Spinal cord (tissue), 10 donors: ENCODE measurements around the gene HYPK. TPM values are rescaled to one million over a fixed set of nuclear protein-coding genes. Genes with fewer than 3 reads are reported as not detected.

Source experiments
- DNase-seq, 6 donors: peaks; one replicate each; pipeline versions ENCODE4 v3.0.0 to v3.0.0-alpha.2; 2013 to 2015; ENCODE audit warnings: low spot score in 6 of 6, low read depth in 4 of 6
- H3K27ac ChIP-seq: one replicate; pipeline ENCODE4 v1.5.1; 2013; ENCODE audit warnings: low read depth, low read length, control low read depth
- H3K27me3 ChIP-seq: one replicate; pipeline ENCODE4 v1.6.1; 2013; ENCODE audit warnings: low read length; ENCODE audit not compliant: control insufficient read depth, insufficient read depth
- H3K36me3 ChIP-seq: one replicate; pipeline ENCODE4 v1.6.1; 2013; ENCODE audit warnings: low read length; ENCODE audit not compliant: control insufficient read depth, insufficient read depth
- H3K4me1 ChIP-seq: one replicate; pipeline ENCODE4 v1.6.1; 2013; ENCODE audit warnings: low read length; ENCODE audit not compliant: control insufficient read depth, insufficient read depth
- H3K4me3 ChIP-seq: one replicate; pipeline ENCODE4 v1.5.1; 2013; ENCODE audit warnings: low read depth, low read length, control low read depth
- H3K9me3 ChIP-seq: one replicate; pipeline ENCODE4 v1.6.1; 2013; ENCODE audit warnings: low read length; ENCODE audit not compliant: control insufficient read depth, insufficient read depth
- WGBS: methylation state at CpG from one replicate; pipeline ENCODE4 v1.1.5; 2013; ENCODE audit warnings: missing lambda C conversion rate; ENCODE audit not compliant: insufficient coverage; 5-methylcytosine and 5-hydroxymethylcytosine counted together
- long read RNA-seq, 4 donors: transcript quantifications; one replicate each; lab custom pipeline, GENCODE V29; 2026
- polyA plus RNA-seq, 2 donors: library from polyadenylated mRNA; unstranded; fragments of 120-200 nt; gene quantifications; one replicate each; pipeline ENCODE4 v1.2.1, GENCODE V29; 2013; ENCODE audit not compliant: insufficient read length in 2 of 2
- total RNA-seq, 2 donors: library from RNA; depleted of rRNA in 1 of 2; stranded (reverse); fragments of 120-200 nt in 1 of 2; fragments of >200 nt in 1 of 2; gene quantifications; one replicate each; pipeline versions ENCODE4 v1.2.3 to v1.2.4, GENCODE V29; 2013 to 2014
- donor health status: healthy.

HYPK gene
- total RNA-seq (1 to 10 TPM; 5.1 to 5.4 TPM), polyA plus RNA-seq (1 to 10 TPM; 6.1 to 9.0 TPM)
- long read RNA-seq, donor 1, transcript HYPK-202 (4 exons, 1,051 nt): major isoform, 77 of 81 reads
- long read RNA-seq, donor 1, partial matches to known transcripts: 0 of 81 reads
- long read RNA-seq, donor 1, other reads (novel, unspliced or antisense): 0 of 81 reads
- long read RNA-seq, donor 2, transcript HYPK-202 (4 exons, 1,051 nt): major isoform, 55 of 56 reads
- long read RNA-seq, donor 2, partial matches to known transcripts: 0 of 56 reads
- long read RNA-seq, donor 2, other reads (novel, unspliced or antisense): 0 of 56 reads
- long read RNA-seq, donor 3, transcript HYPK-202 (4 exons, 1,051 nt): major isoform, 49 of 49 reads
- long read RNA-seq, donor 3, partial matches to known transcripts: 0 of 49 reads
- long read RNA-seq, donor 3, other reads (novel, unspliced or antisense): 0 of 49 reads
- long read RNA-seq, donor 4, transcript HYPK-202 (4 exons, 1,051 nt): major isoform, 72 of 76 reads
- long read RNA-seq, donor 4, partial matches to known transcripts: 0 of 76 reads
- long read RNA-seq, donor 4, other reads (novel, unspliced or antisense): 0 of 76 reads

DNA sequence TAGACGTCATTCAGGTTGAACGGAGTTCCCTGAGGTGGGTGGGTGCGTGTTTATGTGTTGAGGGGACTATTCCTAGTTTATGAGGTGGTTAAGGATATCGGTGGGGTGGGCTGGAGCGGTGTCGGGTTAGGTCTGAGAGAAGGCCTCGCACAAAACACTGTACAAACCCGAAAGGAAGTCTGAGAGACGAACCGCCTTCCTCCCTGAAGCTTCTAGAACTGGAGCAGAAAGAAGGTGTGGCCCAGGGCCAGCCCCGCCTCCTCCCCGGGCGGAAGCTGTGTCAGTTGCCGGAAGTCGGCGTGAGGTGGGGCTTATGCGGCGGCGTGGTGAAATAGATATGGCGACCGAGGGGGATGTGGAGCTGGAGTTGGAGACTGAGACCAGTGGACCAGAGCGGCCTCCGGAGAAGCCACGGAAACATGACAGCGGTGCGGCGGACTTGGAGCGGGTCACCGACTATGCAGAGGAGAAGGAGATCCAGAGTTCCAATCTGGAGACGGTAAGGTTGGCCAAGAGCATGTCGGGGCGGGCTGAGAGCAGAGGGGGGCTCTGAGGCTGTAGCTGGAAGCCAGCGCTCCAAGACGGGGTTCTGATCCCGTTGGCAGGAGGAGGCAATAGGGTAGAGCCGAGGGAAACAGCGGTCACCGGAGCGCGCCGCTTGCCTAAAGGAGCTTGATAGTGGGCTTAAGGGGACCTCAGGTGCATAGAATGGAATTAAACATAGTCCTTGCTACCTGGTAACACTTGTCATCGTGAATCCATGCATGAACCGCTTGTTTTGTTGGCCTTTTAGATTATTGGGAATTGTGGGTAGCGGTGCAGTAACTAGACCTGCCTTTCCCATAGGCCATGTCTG lies at the start of gene HYPK:
TSS of gene HYPK (plus strand) at position 314 of the 856 bp plus-strand sequence. CDS start at position 338, 24 bp downstream.
- peak within 1 kb of the TSS; percentile 94 for H3K27ac ChIP-seq
- H3K36me3 ChIP-seq: peaks cover 40% of the 10 kb centered on the region
- peaks cover 8% of the 10 kb centered on the region for H3K4me1 ChIP-seq
- H3K9me3 ChIP-seq: no peaks in the 10 kb centered on the region
- WGBS: 6% methylated on average over 43 of the region's 44 CpGs
- DNase-seq: peak; percentile 81 to 98 (median 86)
- H3K4me3 ChIP-seq: peak within 1 kb of the TSS; percentile 67
- H3K27me3 ChIP-seq: no peaks in the 10 kb centered on the region

DNA sequence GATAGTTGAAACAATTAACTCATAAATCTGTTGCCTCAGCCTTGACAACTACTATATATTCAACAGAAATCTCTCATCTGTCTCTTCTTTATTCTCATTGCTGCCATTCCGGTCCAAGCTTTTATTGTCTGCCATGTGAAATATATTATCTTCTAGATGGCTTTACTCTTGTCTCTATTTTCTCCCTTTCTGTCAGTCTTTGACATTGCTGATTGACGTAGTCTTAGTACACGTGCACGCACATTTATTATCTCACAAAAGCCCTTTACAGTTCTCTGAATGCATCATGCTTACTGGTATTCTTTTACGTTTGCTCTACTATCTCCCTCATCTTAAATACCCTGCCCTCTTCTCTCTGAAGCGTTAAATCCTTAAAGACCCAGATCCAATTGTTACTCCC lies 48.5 kb upstream of the HYPK start:
- 23% methylated on average over 4 of the region's 6 CpGs for WGBS
- H3K27me3 ChIP-seq: no peaks in the 10 kb centered on the region
- no peak for DNase-seq
- peaks cover 21% of the 10 kb centered on the region for H3K36me3 ChIP-seq
- no peak overlapping the region for H3K4me3 ChIP-seq
- peaks cover 13% of the 10 kb centered on the region for H3K4me1 ChIP-seq
- no peaks in the 10 kb centered on the region for H3K9me3 ChIP-seq
- no peak overlapping the region for H3K27ac ChIP-seq

GRCh38 chr15:43762824-43763223 lies 37.6 kb upstream of the HYPK start:
- WGBS: 95% methylated on average over 5 of the region's 6 CpGs
- no peaks in the 10 kb centered on the region for H3K4me1 ChIP-seq
- H3K36me3 ChIP-seq: peaks cover 53% of the 10 kb centered on the region
- no peak overlapping the region for H3K27ac ChIP-seq
- no peaks in the 10 kb centered on the region for H3K9me3 ChIP-seq
- no peak for DNase-seq
- H3K4me3 ChIP-seq: no peak overlapping the region
- no peaks in the 10 kb centered on the region for H3K27me3 ChIP-seq

- no peak overlapping the region for H3K27ac ChIP-seq
- WGBS: no CpG with 5 or more reads among the region's 2 CpGs
- no peak overlapping the region for H3K4me3 ChIP-seq
- H3K36me3 ChIP-seq: peaks cover 48% of the 10 kb centered on the region
- no peak for DNase-seq
- no peaks in the 10 kb centered on the region for H3K4me1 ChIP-seq
- H3K27me3 ChIP-seq: no peaks in the 10 kb centered on the region
- no peaks in the 10 kb centered on the region for H3K9me3 ChIP-seq
Observed at GRCh38 chr15:43763819-43764446, 36.5 kb upstream of the HYPK start.

GRCh38 chr15:43769584-43770228 lies 30.7 kb upstream of the HYPK start:
- Histone ChIP-seq H3K27ac (no peak overlapping the region), H3K36me3 (peaks cover 33% of the 10 kb centered on the region), H3K9me3 (no peaks in the 10 kb centered on the region), H3K27me3 (no peaks in the 10 kb centered on the region), H3K4me1 (no peaks in the 10 kb centered on the region), H3K4me3 (no peak overlapping the region)
- 80% methylated on average over 1 of the region's 5 CpGs for WGBS
- DNase-seq: peak in 3 of 6 donors; percentile 29 to 79 (median 71)

- no peaks in the 10 kb centered on the region for H3K27me3 ChIP-seq
- H3K4me1 ChIP-seq: peaks cover 10% of the 10 kb centered on the region
- peaks cover 30% of the 10 kb centered on the region for H3K36me3 ChIP-seq
- no peak overlapping the region for H3K4me3 ChIP-seq
- WGBS: 100% methylated on average over 2 of the region's 2 CpGs
- no peaks in the 10 kb centered on the region for H3K9me3 ChIP-seq
- no peak overlapping the region for H3K27ac ChIP-seq
- DNase-seq: no peak
Observed at GRCh38 chr15:43771816-43772215, 28.6 kb upstream of the HYPK start.

DNA sequence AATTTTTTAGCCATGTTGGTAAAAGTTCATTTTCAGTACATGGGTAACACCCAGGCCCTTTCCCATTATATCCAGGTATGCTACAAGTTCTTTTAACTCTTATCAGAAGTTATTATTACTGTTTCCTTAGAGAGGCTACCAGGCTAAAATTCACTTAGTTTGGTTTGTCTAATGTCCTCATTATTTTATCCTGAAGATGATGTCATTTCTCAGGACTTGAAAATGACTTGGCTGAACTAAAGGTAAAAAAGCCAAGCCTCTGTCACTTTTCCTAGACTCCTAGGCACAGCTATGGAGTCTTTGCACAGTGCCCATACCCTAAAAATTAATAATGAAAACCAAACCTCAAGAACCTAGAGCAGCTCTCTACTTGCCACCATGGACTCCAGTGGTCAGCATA lies 27.8 kb upstream of the HYPK start:
- no peak for DNase-seq
- peaks cover 18% of the 10 kb centered on the region for H3K4me1 ChIP-seq
- H3K9me3 ChIP-seq: no peaks in the 10 kb centered on the region
- no peaks in the 10 kb centered on the region for H3K27me3 ChIP-seq
- no peak overlapping the region for H3K4me3 ChIP-seq
- peaks cover 23% of the 10 kb centered on the region for H3K36me3 ChIP-seq
- H3K27ac ChIP-seq: no peak overlapping the region

DNA sequence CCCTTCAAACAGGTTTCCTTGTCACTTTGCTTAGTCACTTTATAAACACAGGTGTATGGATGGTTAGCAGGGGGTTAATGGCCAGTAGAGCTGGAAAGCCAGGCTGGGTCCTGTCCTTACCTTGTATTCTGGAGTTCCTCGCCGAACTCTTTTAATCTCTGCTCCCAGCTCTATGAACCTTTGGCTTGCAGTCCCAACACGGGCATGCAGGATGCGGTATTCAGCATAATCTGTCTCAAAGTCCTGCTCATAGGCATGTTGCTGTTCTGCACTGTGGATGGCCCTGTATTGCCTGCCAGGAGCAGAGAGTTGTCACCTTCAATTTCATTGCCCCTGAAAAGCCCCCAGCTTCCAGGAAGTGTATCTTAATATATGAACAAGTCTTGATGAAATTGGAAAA lies 26.3 kb upstream of the HYPK start:
- Histone ChIP-seq H3K4me3 (no peak overlapping the region), H3K9me3 (no peaks in the 10 kb centered on the region), H3K27me3 (no peaks in the 10 kb centered on the region), H3K4me1 (peaks cover 23% of the 10 kb centered on the region), H3K36me3 (peaks cover 14% of the 10 kb centered on the region), H3K27ac (no peak overlapping the region)
- no peak for DNase-seq
- 76% methylated on average over 4 of the region's 4 CpGs for WGBS

DNA sequence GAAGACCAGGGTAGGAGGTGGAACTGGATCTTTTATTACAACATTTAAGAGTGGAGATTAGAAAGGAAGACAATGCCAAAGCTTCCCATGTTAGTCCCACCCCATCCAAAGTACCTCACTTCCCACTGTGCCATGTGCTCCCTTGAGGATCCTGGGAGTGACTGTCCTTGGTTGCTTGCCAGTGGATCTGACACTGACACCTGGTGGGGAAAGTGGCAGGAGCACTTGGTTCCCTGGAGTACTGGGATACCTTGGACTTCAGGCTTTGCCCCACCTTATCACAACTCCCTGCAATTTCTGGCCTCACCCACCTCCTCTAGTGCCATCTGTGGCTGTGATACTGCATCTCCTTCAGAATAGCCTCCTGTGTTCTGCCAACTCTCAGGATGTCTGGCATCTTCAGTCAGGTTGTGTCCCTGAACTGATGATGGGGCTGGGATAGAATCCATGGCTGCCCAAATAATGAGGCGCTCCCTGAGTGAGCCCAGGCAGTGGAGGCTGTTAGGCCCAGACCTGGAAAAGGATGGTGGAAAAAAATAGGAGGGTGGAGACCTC lies 24.9 kb upstream of the HYPK start:
- WGBS: no CpG with 5 or more reads among the region's 1 CpG
- Histone ChIP-seq H3K36me3 (peaks cover 13% of the 10 kb centered on the region), H3K27ac (no peak overlapping the region)

More for the DNA sequence above, 24.9 kb upstream of the HYPK start:
- H3K9me3 ChIP-seq: no peaks in the 10 kb centered on the region
- DNase-seq: peak in 2 of 6 donors; percentile 36 to 40
- H3K27me3 ChIP-seq: no peaks in the 10 kb centered on the region
- H3K4me3 ChIP-seq: no peak overlapping the region
- H3K4me1 ChIP-seq: peaks cover 23% of the 10 kb centered on the region
